OCI-LY1 (cell line): ENCODE data around the gene FAM222A.

Experiments used
- EZH2 ChIP-seq: fragments of 200-600 bp; sonication (generic), shearing (Covaris generic); IDR thresholded peaks from 2 replicates; pipeline ENCODE4 v1.8.0; 2017; ENCODE audit warnings: borderline replicate concordance, mixed run types, mild to moderate bottlenecking, antibody characterized with exemption, low read length, moderate library complexity, mixed read lengths
- TF ChIP-seq, protein P1 (sequence below): fragments of 200-600 bp; sonication (generic), shearing (Covaris generic); IDR thresholded peaks from 2 replicates; pipeline ENCODE4 v1.5.1; 2017; ENCODE audit warnings: mild to moderate bottlenecking, antibody characterized with exemption, low read length, moderate library complexity, mixed read lengths

DNA sequence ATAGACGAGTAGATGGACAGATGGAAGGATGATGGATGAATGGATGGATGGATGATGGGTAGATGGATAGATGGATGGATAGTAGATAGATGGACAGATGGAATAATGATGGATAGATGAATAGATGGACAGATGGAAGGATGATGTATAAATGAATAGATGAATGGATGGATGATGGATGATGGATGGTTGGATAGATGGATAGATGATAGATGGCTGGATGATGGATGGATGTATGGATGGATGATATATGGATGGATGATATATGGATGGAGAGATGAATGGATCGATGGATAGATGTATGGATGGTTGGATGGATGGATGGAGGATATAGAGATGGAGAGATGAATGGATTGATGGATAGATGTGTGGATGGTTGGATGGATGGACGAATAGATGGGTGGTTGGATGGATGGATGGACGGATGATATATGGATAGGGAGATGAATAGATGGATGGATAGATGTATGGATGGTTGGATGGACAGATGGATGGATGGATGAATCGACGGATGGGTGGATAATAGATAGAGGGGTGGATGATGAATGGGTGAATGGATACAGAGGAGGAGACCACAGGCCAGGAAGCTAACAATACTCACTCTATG, 100.3 kb downstream of the FAM222A start:
- TF ChIP-seq, protein P1, sequence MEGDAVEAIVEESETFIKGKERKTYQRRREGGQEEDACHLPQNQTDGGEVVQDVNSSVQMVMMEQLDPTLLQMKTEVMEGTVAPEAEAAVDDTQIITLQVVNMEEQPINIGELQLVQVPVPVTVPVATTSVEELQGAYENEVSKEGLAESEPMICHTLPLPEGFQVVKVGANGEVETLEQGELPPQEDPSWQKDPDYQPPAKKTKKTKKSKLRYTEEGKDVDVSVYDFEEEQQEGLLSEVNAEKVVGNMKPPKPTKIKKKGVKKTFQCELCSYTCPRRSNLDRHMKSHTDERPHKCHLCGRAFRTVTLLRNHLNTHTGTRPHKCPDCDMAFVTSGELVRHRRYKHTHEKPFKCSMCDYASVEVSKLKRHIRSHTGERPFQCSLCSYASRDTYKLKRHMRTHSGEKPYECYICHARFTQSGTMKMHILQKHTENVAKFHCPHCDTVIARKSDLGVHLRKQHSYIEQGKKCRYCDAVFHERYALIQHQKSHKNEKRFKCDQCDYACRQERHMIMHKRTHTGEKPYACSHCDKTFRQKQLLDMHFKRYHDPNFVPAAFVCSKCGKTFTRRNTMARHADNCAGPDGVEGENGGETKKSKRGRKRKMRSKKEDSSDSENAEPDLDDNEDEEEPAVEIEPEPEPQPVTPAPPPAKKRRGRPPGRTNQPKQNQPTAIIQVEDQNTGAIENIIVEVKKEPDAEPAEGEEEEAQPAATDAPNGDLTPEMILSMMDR, result no peak
- no peak for TF ChIP-seq EZH2
